Right lobe of liver (tissue), 6 donors: ENCODE results near the gene DNASE1L3. TPM values are rescaled to one million over a fixed set of nuclear protein-coding genes. Genes with fewer than 3 reads are reported as not detected.

Source experiments
- ATAC-seq, 4 donors: fragments of 200-7000 bp; cut with Tn5 transposase; one replicate each; pipeline ENCODE4 v1.9.1; 2020; ENCODE audit warnings: mild to moderate bottlenecking in 4 of 4, moderate library complexity in 4 of 4
- DNase-seq, 3 donors: peaks; one replicate each; pipeline ENCODE4 v3.0.0-alpha.2; 2020
- H3K27ac ChIP-seq, 3 donors: fragments of 200-600 bp; one replicate each; pipeline ENCODE4 v1.8.0; 2022
- H3K27me3 ChIP-seq, 2 donors: fragments of 200-600 bp; one replicate each; pipeline ENCODE4 v1.8.0; 2022
- H3K36me3 ChIP-seq, 4 donors: fragments of 200-600 bp; sonication (generic) in 1 of 4; one replicate each; pipeline versions ENCODE4 v1.5.1 to v1.8.0; 2017 to 2022; ENCODE audit warnings: control low read depth in 1 of 4
- H3K4me1 ChIP-seq, 4 donors: fragments of 200-600 bp; sonication (generic) in 1 of 4; one replicate each; pipeline versions ENCODE4 v1.5.1 to v1.8.0; 2017 to 2022; ENCODE audit warnings: control low read depth in 1 of 4
- H3K4me3 ChIP-seq, 3 donors: fragments of 200-600 bp; one replicate each; pipeline ENCODE4 v1.8.0; 2022
- H3K9me3 ChIP-seq, 4 donors: fragments of 200-600 bp; sonication (generic) in 1 of 4; one replicate each; pipeline versions ENCODE4 v1.5.1 to v1.8.0; 2017 to 2022; ENCODE audit warnings: control low read depth in 1 of 4
- CTCF ChIP-seq, 4 donors: fragments of 200-600 bp in 3 of 4; fragments of 450-650 bp in 1 of 4; IDR thresholded peaks; one replicate each; pipeline versions ENCODE4 v1.5.1 to v1.8.0; 2016 to 2022; ENCODE audit warnings: antibody characterized with exemption in 4 of 4, mild to moderate bottlenecking in 2 of 4
- POLR2A ChIP-seq: fragments of 450-650 bp; IDR thresholded peaks from one replicate; pipeline ENCODE4 v1.6.1; 2017; ENCODE audit warnings: antibody characterized with exemption, mild to moderate bottlenecking
- WGBS: methylation state at CpG from one replicate; pipeline ENCODE4 v1.1.6; 2018; ENCODE audit warnings: low coverage, low lambda C conversion rate; ENCODE audit not compliant: insufficient coverage; ENCODE audit errors: missing lambda C conversion rate; 5-methylcytosine and 5-hydroxymethylcytosine counted together
- intact Hi-C, 2 donors: fragments of 100-400 bp; cut with DNase I; formaldehyde crosslinking; loops; one replicate each; pipeline versions ENCODE4 v1.11.2 to v1.14.1; 2022
- total RNA-seq, 6 experiments: library from RNA; depleted of rRNA in 2 of 6; stranded (reverse); fragments of >200 nt in 2 of 6; fragmentation: NEBNext Ultra II Directional in 3 of 6; extraction: Animal tissue kit (Norgen Biotek cat#: 25700) in 3 of 6; gene quantifications; one replicate each; pipeline versions ENCODE4 v1.1.0 to v1.2.4, GENCODE V29; 2016 to 2023
- donor health status: DM: no; HTN: yes; CAD: no.
- donor health status: DM: no; HTN: no; CAD: no.
- donor health status: DM: no; HTN: no; CAD: no.
- donor health status: DM: no; HTN: yes; CAD: no.
- donor health status: DM: no; HTN: yes; CAD: no.

Gene DNASE1L3
- total RNA-seq, 6 experiments from 2014 or later: 32.9 to 134 (median 61.0) TPM

GRCh38 chr3:58175187-58175436 lies 35.7 kb downstream of the DNASE1L3 start:
- no peak overlapping the region for H3K4me3 ChIP-seq
- peaks cover 0 to 7% (median 6%) of the 10 kb centered on the region in 4 donors for H3K36me3 ChIP-seq
- TF ChIP-seq POLR2A: no peak
- TF ChIP-seq CTCF (IDR thresholded peaks at IDR 0.05): no peak
- no peak for DNase-seq
- no peaks in the 10 kb centered on the region for H3K9me3 ChIP-seq
- intact Hi-C loops: loop anchor here (10.0 kb wide), 1 partner anchor 170 kb away; the partner anchor contains the start of gene FLNB (in 2 of the 2)
- 11% methylated on average over 3 of the region's 3 CpGs for WGBS
- H3K27ac ChIP-seq: peak overlapping the region; percentile 66 to 90 (median 69)
- no peak for ATAC-seq
- no peaks in the 10 kb centered on the region for H3K27me3 ChIP-seq
- H3K4me1 ChIP-seq: peaks cover 3 to 70% (median 26%) of the 10 kb centered on the region in 4 donors

GRCh38 chr3:58173669-58174398 lies 36.9 kb downstream of the DNASE1L3 start:
- Histone ChIP-seq H3K4me1 (peaks cover 3 to 75% (median 30%) of the 10 kb centered on the region in 4 donors), H3K4me3 (no peak overlapping the region), H3K9me3 (no peaks in the 10 kb centered on the region), H3K36me3 (peaks cover 0 to 13% (median 9%) of the 10 kb centered on the region in 4 donors), H3K27me3 (no peaks in the 10 kb centered on the region), H3K27ac (peak overlapping the region; percentile 66 to 90 (median 69))
- TF ChIP-seq POLR2A: no peak
- TF ChIP-seq CTCF (IDR thresholded peaks at IDR 0.05): peak; percentile 30 to 58 (median 45)
- ATAC-seq: peak; percentile 27 to 66 (median 48)
- intact Hi-C loops: loop anchor here (10.0 kb wide), 1 partner anchor 169 kb away; the partner anchor contains the start of gene FLNB (in 2 of the 2)
- WGBS: 30% methylated on average over 6 of the region's 12 CpGs
- peak; percentile 67 to 89 (median 82) for DNase-seq

GRCh38 chr3:58173029-58173668 lies 37.6 kb downstream of the DNASE1L3 start:
- ATAC-seq (peak in 2 of 4 donors; percentile 2 to 6), DNase-seq (peak in 1 of 3 donors; percentile 42)
- no peak overlapping the region for H3K4me3 ChIP-seq
- peaks cover 3 to 73% (median 31%) of the 10 kb centered on the region in 4 donors for H3K4me1 ChIP-seq
- H3K9me3 ChIP-seq: no peaks in the 10 kb centered on the region
- 58% methylated on average over 9 of the region's 14 CpGs for WGBS
- no peaks in the 10 kb centered on the region for H3K27me3 ChIP-seq
- H3K27ac ChIP-seq: peak overlapping the region; percentile 56 to 90 (median 57)
- H3K36me3 ChIP-seq: peaks cover 0 to 13% (median 9%) of the 10 kb centered on the region in 4 donors
- intact Hi-C loops: loop anchor here (10.0 kb wide), 1 partner anchor 168 kb away; the partner anchor contains the start of gene FLNB (in 2 of the 2)
- no peak for TF ChIP-seq CTCF (IDR thresholded peaks at IDR 0.05)
- TF ChIP-seq POLR2A: no peak

GRCh38 chr3:58171126-58171525 lies 39.6 kb downstream of the DNASE1L3 start:
- intact Hi-C loops: loop anchor here (10.0 kb wide), 1 partner anchor 166 kb away; the partner anchor contains the start of gene FLNB (in 2 of the 2)
- TF ChIP-seq POLR2A (no peak), CTCF (IDR thresholded peaks at IDR 0.05) (no peak)
- WGBS: 84% methylated on average over 7 of the region's 9 CpGs
- Histone ChIP-seq H3K27ac (peak overlapping the region in 1 of 3 donors; percentile 98), H3K27me3 (no peaks in the 10 kb centered on the region), H3K4me3 (no peak overlapping the region), H3K9me3 (no peaks in the 10 kb centered on the region), H3K4me1 (peaks cover 3 to 69% (median 32%) of the 10 kb centered on the region in 4 donors), H3K36me3 (peaks cover 0 to 13% (median 9%) of the 10 kb centered on the region in 4 donors)
- ATAC-seq: no peak
- DNase-seq: no peak
